ENCODE measurements around the gene BATF3. TPM values are rescaled to one million over a fixed set of nuclear protein-coding genes. Genes with fewer than 3 reads are reported as not detected.

The BATF3 gene
- total RNA-seq, 2 experiments from 2014 or later = 2.1 to 3.1 TPM

- H3K79me2 ChIP-seq (ENCODE audit: insufficient read depth, low read depth, low read length) = no peaks in the 10 kb centered on the region
- no peaks in the 10 kb centered on the region for H3K36me3 ChIP-seq (ENCODE audit: insufficient read depth, low read length)
- peaks cover 5% of the 10 kb centered on the region for H3K4me1 ChIP-seq (ENCODE audit: insufficient read depth, low read length, poor library complexity, severe bottlenecking)
- no peaks in the 10 kb centered on the region for H3K9me2 ChIP-seq (ENCODE audit: insufficient read depth, low read length)
- CTCF ChIA-PET (ENCODE audit: unreplicated experiment) = no interaction called here
- no peaks in the 10 kb centered on the region for H3K9me3 ChIP-seq (ENCODE audit: low read length)
- intact Hi-C loops (cut with micrococcal nuclease; ENCODE audit: unreplicated experiment) = no loop called here
- H2AFZ ChIP-seq (ENCODE audit: low read length) = no peak overlapping the region
- no peak overlapping the region for H3K4me2 ChIP-seq (ENCODE audit: low read length)
- BruUV-seq (replicated peaks) = no TSS peak
- H3K4me3 ChIP-seq (ENCODE audit: low read depth, low read length, poor library complexity, severe bottlenecking) = no peak overlapping the region
- no peaks in the 10 kb centered on the region for H4K20me1 ChIP-seq (ENCODE audit: insufficient read depth, low read length)
- DNase-seq (ENCODE audit: low spot score) = no peak
- POLR2A ChIA-PET = no interaction called here
- no peak for TF ChIP-seq EZH2phosphoT487 (IDR thresholded peaks at IDR 0.05; ENCODE audit: borderline replicate concordance, low read depth, low read length)
- TF ChIP-seq CTCF (conservative IDR thresholded peaks at IDR 0.05; ENCODE audit: low read length) = no peak
- no peak overlapping the region for H3K27ac ChIP-seq (ENCODE audit: low read depth, low read length, poor library complexity, severe bottlenecking)
Observed at GRCh38 chr1:212691561-212692071, 8.0 kb downstream of the BATF3 start.

- H3K27ac ChIP-seq (ENCODE audit: low read depth, low read length, poor library complexity, severe bottlenecking) = no peak overlapping the region
- H3K79me2 ChIP-seq (ENCODE audit: insufficient read depth, low read depth, low read length) = no peaks in the 10 kb centered on the region
- no peak for DNase-seq (ENCODE audit: low spot score)
- H3K4me2 ChIP-seq (ENCODE audit: low read length) = no peak overlapping the region
- H3K4me3 ChIP-seq (ENCODE audit: low read depth, low read length, poor library complexity, severe bottlenecking) = no peak overlapping the region
- H3K9me2 ChIP-seq (ENCODE audit: insufficient read depth, low read length) = no peaks in the 10 kb centered on the region
- no TSS peak for BruUV-seq (replicated peaks)
- TF ChIP-seq CTCF (conservative IDR thresholded peaks at IDR 0.05; ENCODE audit: low read length) (no peak), EZH2phosphoT487 (IDR thresholded peaks at IDR 0.05; ENCODE audit: borderline replicate concordance, low read depth, low read length) (no peak)
- H4K20me1 ChIP-seq (ENCODE audit: insufficient read depth, low read length) = no peaks in the 10 kb centered on the region
- ChIA-PET CTCF (ENCODE audit: unreplicated experiment) (no interaction called here), POLR2A (no interaction called here)
- H3K36me3 ChIP-seq (ENCODE audit: insufficient read depth, low read length) = no peaks in the 10 kb centered on the region
- no peaks in the 10 kb centered on the region for H3K9me3 ChIP-seq (ENCODE audit: low read length)
- intact Hi-C loops (cut with micrococcal nuclease; ENCODE audit: unreplicated experiment) = no loop called here
- no peaks in the 10 kb centered on the region for H3K4me1 ChIP-seq (ENCODE audit: insufficient read depth, low read length, poor library complexity, severe bottlenecking)
- H2AFZ ChIP-seq (ENCODE audit: low read length) = no peak overlapping the region
Observed at GRCh38 chr1:212690816-212691403, 8.7 kb downstream of the BATF3 start.

GRCh38 chr1:212689758-212690529 is 9.7 kb downstream of the BATF3 start:
- Histone ChIP-seq H3K4me3 (ENCODE audit: low read depth, low read length, poor library complexity, severe bottlenecking) (no peak overlapping the region), H3K79me2 (ENCODE audit: insufficient read depth, low read depth, low read length) (no peaks in the 10 kb centered on the region), H3K4me2 (ENCODE audit: low read length) (no peak overlapping the region), H3K9me3 (ENCODE audit: low read length) (no peaks in the 10 kb centered on the region), H3K4me1 (ENCODE audit: insufficient read depth, low read length, poor library complexity, severe bottlenecking) (no peaks in the 10 kb centered on the region), H2AFZ (ENCODE audit: low read length) (no peak overlapping the region), H3K36me3 (ENCODE audit: insufficient read depth, low read length) (no peaks in the 10 kb centered on the region), H3K9me2 (ENCODE audit: insufficient read depth, low read length) (no peaks in the 10 kb centered on the region), H4K20me1 (ENCODE audit: insufficient read depth, low read length) (no peaks in the 10 kb centered on the region), H3K27ac (ENCODE audit: low read depth, low read length, poor library complexity, severe bottlenecking) (no peak overlapping the region)
- no TSS peak for BruUV-seq (replicated peaks)
- intact Hi-C loops (cut with micrococcal nuclease; ENCODE audit: unreplicated experiment) = no loop called here
- DNase-seq (ENCODE audit: low spot score) = no peak
- POLR2A ChIA-PET = no interaction called here
- CTCF ChIA-PET (ENCODE audit: unreplicated experiment) = no interaction called here
- no peak for TF ChIP-seq CTCF (conservative IDR thresholded peaks at IDR 0.05; ENCODE audit: low read length)
- no peak for TF ChIP-seq EZH2phosphoT487 (IDR thresholded peaks at IDR 0.05; ENCODE audit: borderline replicate concordance, low read depth, low read length)

Measured in OCI-LY7 (cell line).